Pancreas (tissue), 10 donors: ENCODE results near the gene ADNP2. TPM values are rescaled to one million over a fixed set of nuclear protein-coding genes. Genes with fewer than 3 reads are reported as not detected.
"Not testable (repeated sequence)": the region's sequence is repeated elsewhere in the genome, so short reads cannot be mapped to it uniquely, and the experiment has no call there.

Source experiments
- ATAC-seq, 4 donors: fragments of 200-7000 bp; cut with Tn5 transposase; one replicate each; pipeline versions ENCODE4 v1.8.0 to v1.9.1; 2020; ENCODE audit warnings: mild to moderate bottlenecking in 4 of 4, moderate library complexity in 4 of 4
- DNase-seq, 6 donors: peaks; one replicate each; pipeline ENCODE4 v3.0.0-alpha.2; 2020
- FAIRE-seq: peaks from 2 replicates; lab custom pipeline; 2012; peaks lifted over from hg19 to GRCh38; lab: Jason Lieb, UNC
- H3K27ac ChIP-seq, 4 donors: fragments of 200-600 bp; sonication (generic); 1 replicate in 3 of 4; 2 replicates in 1 of 4; pipeline versions ENCODE4 v1.5.0 to v1.8.0; 2020
- H3K27me3 ChIP-seq, 4 donors: fragments of 200-600 bp; one replicate each; pipeline ENCODE4 v1.8.0; 2021
- H3K36me3 ChIP-seq, 3 donors: fragments of 200-600 bp; sonication (generic) in 1 of 3; one replicate each; pipeline versions ENCODE4 v1.5.0 to v1.8.0; 2020 to 2021
- H3K4me1 ChIP-seq, 3 donors: fragments of 200-600 bp; one replicate each; pipeline ENCODE4 v1.8.0; 2021
- H3K4me3 ChIP-seq, 4 donors: fragments of 200-600 bp; sonication (generic) in 2 of 4; one replicate each; pipeline versions ENCODE4 v1.5.0 to v1.8.0; 2020 to 2021
- H3K9me3 ChIP-seq, 4 donors: fragments of 200-600 bp; one replicate each; pipeline ENCODE4 v1.8.0; 2021
- WGBS, 2 donors: extraction: QIAGEN DNeasy Blood & Tissue Kit; methylation state at CpG; one replicate each; pipeline ENCODE4 v1.1.7; 2013; 5-methylcytosine and 5-hydroxymethylcytosine counted together
- intact Hi-C, 3 donors: fragments of 100-400 bp; cut with DNase I; formaldehyde crosslinking; loops; one replicate each; pipeline versions ENCODE4 v1.11.1 to v1.14.2; 2022
- polyA plus RNA-seq, 2 donors: library from polyadenylated mRNA; stranded (reverse); fragments of 200-250 nt; gene quantifications; one replicate each; pipeline ENCODE4 v1.2.3, GENCODE V29; 2013
- total RNA-seq, 6 donors: library from RNA; stranded (reverse); fragmentation: NEBNext Ultra II Directional in 4 of 6; extraction: Animal tissue kit (Norgen Biotek cat#: 25700) in 4 of 6; gene quantifications; one replicate each; pipeline versions ENCODE4 v1.2.1 to v1.2.4, GENCODE V29; 2021 to 2023
- TF ChIP-seq, protein P1 (sequence below), 4 donors: fragments of 200-600 bp; sonication (generic) in 3 of 4; IDR thresholded peaks; one replicate each; pipeline versions ENCODE4 v1.5.0 to v1.8.0; 2021; ENCODE audit warnings: antibody characterized with exemption in 4 of 4
- donor health status: healthy with polysubstance abuse.
- donor health status: DM: no; HTN: no; CAD: no; lungs with moderate emphysema.
- donor health status: DM: no; HTN: no; CAD: no.
- donor health status: control.
- donor health status: control.
- donor health status: Bipolar disorder and iron deficiency.
- donor health status: DM: yes; HTN: yes; CAD: no.
- donor health status: DM: no; HTN: no; CAD: no.
- donor health status: DM: no; HTN: no; CAD: no.
- donor health status: DM: yes; HTN: yes; CAD: no.

ADNP2 gene
- total and polyA plus RNA-seq, 8 donors: 4.2 to 8.4 (median 6.9) TPM

DNA sequence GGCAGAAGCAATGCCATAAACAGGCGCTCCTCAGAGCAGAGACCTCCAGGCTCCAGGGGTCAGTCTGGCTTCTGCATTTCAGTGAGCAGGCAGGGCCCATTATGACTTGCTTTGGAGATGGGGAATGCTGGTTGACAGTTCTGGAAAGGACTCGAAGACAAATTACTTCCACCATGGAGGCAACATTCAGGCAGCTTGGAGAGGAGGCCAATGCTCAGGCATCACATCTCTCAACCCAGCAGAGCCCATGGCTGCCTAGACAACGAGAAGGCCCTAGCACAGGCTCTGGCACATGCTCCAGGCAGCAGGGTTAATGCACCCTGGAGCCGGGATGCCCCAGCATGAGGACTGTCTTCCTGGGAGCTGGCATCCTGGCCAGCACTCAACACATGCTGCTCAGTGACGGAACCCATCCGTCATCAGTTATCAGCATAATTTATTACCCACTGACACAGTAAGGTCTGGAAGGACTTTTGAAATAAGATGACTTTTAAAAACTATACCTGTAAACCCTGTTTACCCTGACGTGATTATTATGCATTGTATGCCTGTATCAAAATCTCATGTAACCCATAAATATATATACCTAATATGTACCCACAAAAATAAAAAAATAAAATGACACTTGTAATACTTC is 52.8 kb downstream of the ADNP2 start:
- Histone ChIP-seq H3K27ac (no peak overlapping the region), H3K4me3 (no peak overlapping the region), H3K9me3 (no peaks in the 10 kb centered on the region), H3K4me1 (no peaks in the 10 kb centered on the region), H3K27me3 (no peaks in the 10 kb centered on the region), H3K36me3 (no peaks in the 10 kb centered on the region)
- DNase-seq (no peak), FAIRE-seq (no peak), ATAC-seq (no peak)
- TF ChIP-seq, protein P1, sequence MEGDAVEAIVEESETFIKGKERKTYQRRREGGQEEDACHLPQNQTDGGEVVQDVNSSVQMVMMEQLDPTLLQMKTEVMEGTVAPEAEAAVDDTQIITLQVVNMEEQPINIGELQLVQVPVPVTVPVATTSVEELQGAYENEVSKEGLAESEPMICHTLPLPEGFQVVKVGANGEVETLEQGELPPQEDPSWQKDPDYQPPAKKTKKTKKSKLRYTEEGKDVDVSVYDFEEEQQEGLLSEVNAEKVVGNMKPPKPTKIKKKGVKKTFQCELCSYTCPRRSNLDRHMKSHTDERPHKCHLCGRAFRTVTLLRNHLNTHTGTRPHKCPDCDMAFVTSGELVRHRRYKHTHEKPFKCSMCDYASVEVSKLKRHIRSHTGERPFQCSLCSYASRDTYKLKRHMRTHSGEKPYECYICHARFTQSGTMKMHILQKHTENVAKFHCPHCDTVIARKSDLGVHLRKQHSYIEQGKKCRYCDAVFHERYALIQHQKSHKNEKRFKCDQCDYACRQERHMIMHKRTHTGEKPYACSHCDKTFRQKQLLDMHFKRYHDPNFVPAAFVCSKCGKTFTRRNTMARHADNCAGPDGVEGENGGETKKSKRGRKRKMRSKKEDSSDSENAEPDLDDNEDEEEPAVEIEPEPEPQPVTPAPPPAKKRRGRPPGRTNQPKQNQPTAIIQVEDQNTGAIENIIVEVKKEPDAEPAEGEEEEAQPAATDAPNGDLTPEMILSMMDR (IDR thresholded peaks at IDR 0.05): no peak
- intact Hi-C loops: no loop called here
- 79 to 81% methylated on average over 7 of the region's 7 CpGs for WGBS, 2 donors

DNA sequence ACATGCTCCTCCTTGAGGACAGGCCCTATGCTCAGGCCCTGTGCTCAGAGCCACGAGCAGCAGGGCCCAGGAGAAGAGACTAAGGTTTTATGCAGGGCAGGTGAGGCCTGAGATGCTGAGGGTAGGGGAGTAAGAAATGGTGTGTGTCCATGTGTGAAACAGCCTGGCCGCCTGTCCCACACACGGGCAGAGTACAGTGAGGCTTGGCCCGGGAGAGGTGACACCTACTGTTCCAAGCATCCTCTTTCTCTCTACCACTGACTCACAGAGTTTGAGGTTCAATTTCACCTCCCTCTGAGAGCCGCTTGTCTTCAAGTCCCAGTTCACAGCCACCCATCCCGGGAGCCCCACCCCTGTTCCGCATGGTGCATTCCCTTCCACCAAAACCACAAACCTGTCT is 54.1 kb downstream of the ADNP2 start:
- ATAC-seq: no peak
- Histone ChIP-seq H3K36me3 (no peaks in the 10 kb centered on the region), H3K27ac (no peak overlapping the region), H3K27me3 (no peaks in the 10 kb centered on the region), H3K4me3 (no peak overlapping the region), H3K9me3 (no peaks in the 10 kb centered on the region), H3K4me1 (no peaks in the 10 kb centered on the region)
- TF ChIP-seq, protein P1 (IDR thresholded peaks at IDR 0.05): no peak
- no peak for DNase-seq
- WGBS, 2 donors: 95 to 97% methylated on average over 7 of the region's 7 CpGs
- no peak for FAIRE-seq
- intact Hi-C loops: no loop called here

DNA sequence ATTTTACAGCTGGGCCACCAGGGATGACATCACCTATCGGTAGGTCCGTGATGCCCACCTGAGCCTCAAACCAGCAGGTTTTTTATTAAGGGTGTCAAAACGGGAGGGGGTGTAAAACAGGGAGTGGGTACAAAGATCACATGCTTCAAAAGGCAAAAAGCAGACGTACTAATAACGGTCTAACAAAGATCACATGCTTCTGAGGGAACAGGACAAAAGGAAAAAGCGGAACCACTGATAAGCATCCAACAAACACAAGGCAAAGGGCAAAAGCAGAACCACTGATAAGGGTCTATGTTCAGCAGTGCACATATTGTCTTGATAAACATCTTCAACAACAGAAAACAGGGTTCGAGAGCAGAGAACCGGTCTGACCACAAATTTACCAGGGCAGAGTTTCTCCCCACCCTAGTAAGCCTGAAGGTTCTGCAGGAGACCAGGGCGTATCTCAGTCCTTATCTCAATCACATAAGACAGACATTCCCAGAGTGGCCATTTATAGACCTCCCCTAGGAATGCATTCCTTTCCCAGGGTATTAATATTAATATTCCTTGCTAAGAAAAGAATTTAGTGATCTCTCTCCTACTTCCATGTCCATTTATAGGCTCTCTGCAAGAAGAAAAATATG is 55.8 kb downstream of the ADNP2 start:
- intact Hi-C loops, H3K36me3 ChIP-seq, H3K27ac ChIP-seq, H3K4me3 ChIP-seq, H3K27me3 ChIP-seq, ATAC-seq, DNase-seq, FAIRE-seq, H3K9me3 ChIP-seq, H3K4me1 ChIP-seq: not testable (repeated sequence)
- 84 to 87% methylated on average over 9 of the region's 9 CpGs for WGBS, 2 donors

DNA sequence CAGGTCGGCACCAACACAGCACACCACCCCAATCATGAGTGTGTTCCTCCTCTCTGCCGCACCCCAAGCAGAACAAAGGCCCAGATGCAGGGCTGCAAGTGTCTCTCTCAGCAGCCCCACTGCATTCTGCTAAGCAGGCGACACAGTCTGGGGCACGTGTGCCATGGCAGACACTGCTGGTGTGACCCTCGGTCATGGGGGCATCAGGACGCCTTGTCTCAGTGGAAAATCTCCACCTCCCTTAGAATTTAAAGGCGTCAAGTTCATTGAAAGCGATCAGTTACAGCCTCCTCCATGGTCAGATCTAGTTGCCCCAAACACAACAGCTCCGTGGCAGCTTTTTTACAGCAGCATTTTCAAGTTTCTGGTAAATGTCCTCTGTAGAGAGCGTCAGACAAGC is 57.2 kb downstream of the ADNP2 start:
- H3K9me3 ChIP-seq: no peaks in the 10 kb centered on the region
- H3K4me1 ChIP-seq: no peaks in the 10 kb centered on the region
- FAIRE-seq (no peak), ATAC-seq (no peak), DNase-seq (no peak)
- no peak overlapping the region for H3K4me3 ChIP-seq
- intact Hi-C loops: no loop called here
- H3K27ac ChIP-seq: no peak overlapping the region
- TF ChIP-seq, protein P1 (IDR thresholded peaks at IDR 0.05): no peak
- 87 to 94% methylated on average over 10 of the region's 10 CpGs for WGBS, 2 donors
- no peaks in the 10 kb centered on the region for H3K36me3 ChIP-seq
- H3K27me3 ChIP-seq: no peaks in the 10 kb centered on the region

DNA sequence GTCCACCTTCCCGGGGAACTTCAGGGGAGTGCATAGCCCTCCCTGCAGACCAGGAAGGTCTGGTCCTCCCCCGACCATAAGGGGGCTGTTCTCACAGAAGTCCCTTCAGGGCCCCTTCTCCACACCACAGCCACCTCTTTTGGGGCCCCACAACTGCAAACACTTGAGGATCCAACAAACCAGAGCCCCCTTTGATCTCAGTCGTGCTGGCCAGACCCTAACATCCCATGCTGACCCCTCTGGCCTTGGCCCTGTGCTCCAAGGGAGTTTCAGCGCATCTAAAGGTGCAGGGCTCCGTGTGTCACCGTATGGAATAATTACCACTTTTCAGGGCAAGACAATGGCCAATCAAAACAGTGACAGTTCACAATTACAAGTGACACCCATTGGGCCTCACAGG is 57.7 kb downstream of the ADNP2 start:
- ATAC-seq (no peak), FAIRE-seq (no peak), DNase-seq (no peak)
- no peaks in the 10 kb centered on the region for H3K36me3 ChIP-seq
- no peak overlapping the region for H3K4me3 ChIP-seq
- H3K27me3 ChIP-seq: no peaks in the 10 kb centered on the region
- no peaks in the 10 kb centered on the region for H3K4me1 ChIP-seq
- TF ChIP-seq, protein P1 (IDR thresholded peaks at IDR 0.05): no peak
- intact Hi-C loops: no loop called here
- 70 to 83% methylated on average over 6 of the region's 6 CpGs for WGBS, 2 donors
- no peaks in the 10 kb centered on the region for H3K9me3 ChIP-seq
- H3K27ac ChIP-seq: no peak overlapping the region
